ENCODE data around the gene LSM3. TPM values are rescaled to one million over a fixed set of nuclear protein-coding genes. Genes with fewer than 3 reads are reported as not detected.

Gene LSM3
- total RNA-seq, 1 donor from 2014 or later, result 8.6 TPM

DNA sequence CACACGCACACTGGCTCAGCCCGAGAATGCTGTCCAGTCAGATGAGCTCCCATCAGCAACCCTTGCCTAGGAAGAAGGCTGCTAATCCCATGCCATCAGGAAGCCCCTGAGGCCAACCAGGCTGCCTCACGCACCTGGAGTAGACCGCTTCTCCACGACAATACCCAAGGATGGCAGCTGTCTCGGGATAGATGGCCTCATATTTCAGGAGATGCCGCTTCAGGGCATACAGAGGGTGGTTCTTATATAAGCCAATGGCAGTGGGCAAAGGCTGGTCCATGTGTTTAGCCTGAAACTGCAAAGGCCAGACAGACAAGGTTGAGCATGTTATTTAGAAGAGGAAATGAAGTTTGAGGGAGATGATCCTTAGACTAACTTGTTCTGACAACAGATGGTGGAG is 22.4 kb upstream of the LSM3 start:
- DNase-seq (ENCODE audit: extremely low read depth, low read depth, low spot score), result no peak

DNA sequence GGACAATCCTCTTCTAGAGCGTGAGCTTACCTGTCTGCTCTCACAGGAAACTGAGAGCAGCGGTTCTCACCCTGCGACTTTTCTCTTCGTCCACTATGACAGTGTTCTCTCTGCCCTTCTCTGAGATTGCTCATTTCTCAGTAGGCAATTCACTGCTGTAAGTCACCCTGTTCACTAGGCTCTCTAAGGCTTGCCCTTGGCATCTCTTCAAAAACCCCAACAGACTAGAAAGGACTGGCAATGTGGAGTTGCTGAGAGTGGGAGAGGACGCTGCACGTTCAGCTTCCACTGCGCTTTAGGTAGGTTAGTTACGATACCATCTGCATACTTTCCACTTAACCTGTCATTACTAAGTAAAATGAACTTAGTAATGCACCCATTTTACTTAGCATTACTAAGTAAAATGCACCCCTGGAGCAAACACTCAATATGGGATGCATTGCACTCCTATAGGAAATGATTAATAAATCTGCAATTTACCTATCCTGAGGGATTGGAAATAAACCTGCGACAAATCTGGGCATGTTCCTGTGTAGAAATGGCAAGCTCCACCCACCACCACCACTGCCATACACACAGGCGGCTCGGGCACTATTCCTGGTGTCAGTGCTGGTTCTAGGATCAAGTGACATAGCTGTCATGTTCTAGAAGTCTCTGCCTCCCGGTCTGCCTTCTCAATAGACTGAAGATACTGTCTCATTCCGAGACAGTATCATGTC is 21.6 kb upstream of the LSM3 start:
- DNase-seq (ENCODE audit: extremely low read depth, low read depth, low spot score), result no peak

DNA sequence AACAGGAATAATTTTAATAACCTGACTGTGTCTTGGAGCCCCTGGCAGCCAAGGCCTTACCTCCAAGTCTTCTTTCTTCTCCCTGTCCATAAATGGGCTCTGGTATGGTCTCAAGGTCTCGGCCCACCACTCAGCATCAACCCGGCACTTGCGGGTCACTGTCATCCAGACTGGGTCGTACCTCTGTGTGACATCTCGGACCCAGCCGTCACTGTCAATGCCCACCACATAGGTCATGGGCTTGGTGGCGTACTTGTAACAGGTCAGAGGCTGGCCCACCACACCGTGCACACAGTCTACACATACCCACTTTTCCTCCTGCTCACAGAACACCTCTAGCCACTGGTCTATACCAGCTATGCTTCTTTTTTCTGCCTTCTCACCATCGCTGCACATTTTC is 20.7 kb upstream of the LSM3 start:
- no peak for DNase-seq (ENCODE audit: extremely low read depth, low read depth, low spot score)

GRCh38 chr3:14158370-14158769 is 20.2 kb upstream of the LSM3 start:
- no peak for DNase-seq (ENCODE audit: extremely low read depth, low read depth, low spot score)

GRCh38 chr3:14159426-14159825 is 19.2 kb upstream of the LSM3 start:
- no peak for DNase-seq (ENCODE audit: extremely low read depth, low read depth, low spot score)

GRCh38 chr3:14161282-14161681 is 17.3 kb upstream of the LSM3 start:
- no peak for DNase-seq (ENCODE audit: extremely low read depth, low read depth, low spot score)

DNA sequence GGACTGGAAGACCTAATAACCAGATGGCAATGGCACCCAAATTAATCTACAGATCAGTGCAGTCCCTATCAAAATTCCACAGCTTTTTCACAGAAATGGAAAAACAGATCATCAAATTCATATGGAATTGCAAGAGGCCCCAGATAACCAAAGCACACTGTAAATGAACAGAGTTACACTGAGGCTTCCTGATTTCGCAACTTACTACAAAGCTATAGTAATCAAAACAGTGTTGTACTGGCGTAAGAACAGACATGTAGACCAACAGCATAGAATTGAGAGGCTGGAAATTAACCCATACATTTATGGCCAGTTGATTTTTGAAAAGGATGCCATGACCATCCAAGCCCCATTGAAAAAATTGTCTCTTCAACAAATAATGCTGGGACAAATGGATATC is 16.4 kb upstream of the LSM3 start:
- no peak for DNase-seq (ENCODE audit: extremely low read depth, low read depth, low spot score)

DNA sequence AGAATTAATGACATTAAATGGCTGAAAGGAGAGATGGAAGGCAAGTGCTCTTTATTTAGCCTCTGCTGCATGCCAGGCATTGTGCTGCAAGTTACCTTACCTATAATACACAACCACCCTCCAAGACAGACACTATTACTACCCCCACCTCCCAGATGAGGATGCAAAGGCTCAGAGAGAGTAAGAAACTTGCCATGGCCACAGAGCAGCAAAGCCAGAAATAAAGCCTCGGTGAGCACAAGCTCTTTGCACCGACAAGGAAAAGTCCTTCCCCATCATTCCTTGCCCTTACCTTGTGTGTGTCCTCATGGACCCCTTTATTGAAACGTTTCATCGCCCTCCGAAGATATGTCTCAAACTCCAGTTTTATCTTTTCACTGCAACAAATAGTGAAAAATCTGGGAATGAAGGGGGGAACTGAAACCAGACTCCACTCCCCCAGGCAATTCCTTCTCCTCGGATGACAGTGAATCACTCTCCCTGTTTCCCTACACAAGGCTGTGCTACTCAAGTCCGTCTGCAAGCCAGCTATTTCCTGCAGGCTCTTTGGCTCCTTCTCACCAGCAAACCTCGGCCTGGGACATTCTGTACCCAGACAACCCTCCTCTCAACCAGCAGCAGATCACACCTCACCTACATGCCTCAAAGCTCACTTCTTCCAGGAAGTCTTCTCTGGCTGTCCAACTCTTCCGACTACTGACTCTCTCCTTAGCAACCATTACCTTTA is 11.6 kb upstream of the LSM3 start:
- DNase-seq (ENCODE audit: extremely low read depth, low read depth, low spot score), result no peak

DNA sequence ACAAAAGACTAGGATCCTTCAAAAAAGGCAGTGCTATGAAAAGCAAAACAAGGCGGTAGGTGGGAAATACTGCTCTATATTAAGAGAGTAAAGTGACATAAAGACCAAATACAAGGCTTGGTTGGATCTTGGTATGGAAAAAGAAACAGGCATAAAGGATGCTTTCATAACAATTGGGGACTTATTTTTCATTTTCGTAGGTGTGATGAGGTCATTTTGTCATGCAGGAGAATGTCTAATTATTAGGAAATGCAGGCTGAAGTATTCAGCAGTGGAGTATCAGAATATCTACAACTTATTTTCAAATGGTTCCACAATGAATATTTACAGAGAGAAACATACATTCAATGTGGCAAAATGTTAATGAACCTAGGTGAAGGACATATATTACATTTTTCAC is 9.2 kb upstream of the LSM3 start:
- no peak for DNase-seq (ENCODE audit: extremely low read depth, low read depth, low spot score)

- DNase-seq (ENCODE audit: extremely low read depth, low read depth, low spot score), result no peak
Observed at GRCh38 chr3:14169871-14170270, 8.7 kb upstream of the LSM3 start.

GRCh38 chr3:14170531-14171159 is 8.0 kb upstream of the LSM3 start:
- DNase-seq (ENCODE audit: extremely low read depth, low read depth, low spot score), result no peak

DNA sequence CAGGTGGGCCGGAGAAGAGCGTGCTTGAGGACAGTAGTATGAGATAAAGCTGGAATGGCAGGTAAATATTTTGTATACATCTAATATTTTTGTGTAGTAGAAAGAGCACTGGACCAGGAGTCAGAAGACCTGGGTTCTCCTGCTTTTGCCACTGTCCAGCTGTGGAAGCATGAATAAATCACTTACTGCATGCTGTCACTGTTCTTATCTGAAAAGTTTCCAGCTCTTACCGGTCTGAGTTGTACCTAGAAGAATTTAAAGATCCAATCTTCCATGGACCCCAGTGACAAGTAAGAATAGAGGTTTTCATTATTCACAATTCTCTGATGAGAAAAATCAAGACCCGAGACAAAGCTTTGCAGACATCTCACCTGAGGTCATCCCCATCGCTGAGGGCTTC is 6.1 kb upstream of the LSM3 start:
- no peak for DNase-seq (ENCODE audit: extremely low read depth, low read depth, low spot score)

GRCh38 chr3:14174483-14174882 is 4.1 kb upstream of the LSM3 start:
- DNase-seq (ENCODE audit: extremely low read depth, low read depth, low spot score), result no peak

- DNase-seq (ENCODE audit: extremely low read depth, low read depth, low spot score), result no peak
Observed at GRCh38 chr3:14175383-14176037, 3.1 kb upstream of the LSM3 start.

DNA sequence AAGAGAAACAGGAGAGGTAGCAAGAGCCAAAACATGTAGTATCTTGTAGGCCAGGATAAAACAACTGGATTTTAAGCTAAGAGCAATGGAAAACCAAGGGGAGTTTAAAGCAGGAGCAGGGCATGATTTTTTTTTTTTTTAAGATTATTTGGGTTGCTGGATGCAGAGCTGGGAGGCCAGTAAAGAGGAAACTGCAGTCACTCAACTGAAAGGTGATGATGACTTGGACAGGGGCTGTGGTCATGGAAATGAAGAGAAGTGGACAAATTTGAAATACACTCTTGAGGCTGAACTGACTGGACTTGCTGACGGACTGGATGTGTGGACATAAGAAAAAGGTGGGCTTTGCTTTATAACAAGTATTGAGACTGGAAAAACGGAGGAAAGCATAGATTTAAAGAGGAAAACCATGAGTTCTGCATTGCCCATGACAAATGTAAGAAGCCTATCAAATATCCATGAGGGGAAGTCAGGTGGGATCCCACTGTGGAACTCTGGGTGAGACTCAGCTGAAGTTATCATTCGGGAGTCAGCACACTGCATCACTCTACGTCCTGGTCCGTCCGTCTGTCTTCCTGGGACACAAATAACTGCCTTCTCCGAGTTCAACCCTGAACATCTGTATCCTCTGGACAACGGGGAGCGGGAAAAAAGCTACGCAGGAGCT is 904 bp upstream of the LSM3 start:
- DNase-seq (ENCODE audit: extremely low read depth, low read depth, low spot score), result no peak

DNA sequence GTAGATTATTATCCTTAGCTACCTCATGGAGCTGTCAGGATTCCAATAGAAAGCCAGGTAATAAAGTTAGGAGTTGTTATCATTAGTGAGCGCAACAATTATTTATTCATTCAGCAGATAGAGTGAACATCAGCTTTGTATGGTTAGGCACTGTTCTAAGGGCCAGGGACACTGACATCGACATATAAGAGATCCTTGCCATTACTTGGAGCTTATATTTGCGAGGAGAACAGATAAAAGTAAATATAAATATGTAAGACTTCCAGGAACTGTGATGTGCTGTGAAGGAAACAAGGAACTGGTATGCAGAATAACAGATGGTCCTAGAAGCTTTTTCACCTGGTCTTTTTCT is 473 bp downstream of the LSM3 start:
- DNase-seq (ENCODE audit: extremely low read depth, low read depth, low spot score), result no peak

DNA sequence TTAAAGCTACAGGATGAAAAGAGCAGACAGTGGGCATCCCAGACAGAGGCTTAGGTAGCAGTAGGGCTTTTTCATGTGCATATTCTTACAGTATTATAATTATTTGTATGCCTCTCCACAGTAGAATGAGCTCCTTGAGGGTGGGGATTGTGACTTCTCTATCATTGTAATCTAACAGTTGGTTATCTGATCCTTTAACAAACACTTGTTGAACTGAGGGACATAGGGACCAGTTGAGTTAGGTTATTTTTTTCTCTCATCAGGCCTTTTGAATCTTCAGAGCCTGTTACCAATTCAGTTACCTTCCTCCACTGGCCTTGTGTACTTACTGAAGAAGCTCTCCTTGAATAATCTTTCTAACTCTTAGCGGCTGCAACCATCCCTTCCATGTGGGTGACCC is 1.2 kb downstream of the LSM3 start:
- no peak for DNase-seq (ENCODE audit: extremely low read depth, low read depth, low spot score)

DNA sequence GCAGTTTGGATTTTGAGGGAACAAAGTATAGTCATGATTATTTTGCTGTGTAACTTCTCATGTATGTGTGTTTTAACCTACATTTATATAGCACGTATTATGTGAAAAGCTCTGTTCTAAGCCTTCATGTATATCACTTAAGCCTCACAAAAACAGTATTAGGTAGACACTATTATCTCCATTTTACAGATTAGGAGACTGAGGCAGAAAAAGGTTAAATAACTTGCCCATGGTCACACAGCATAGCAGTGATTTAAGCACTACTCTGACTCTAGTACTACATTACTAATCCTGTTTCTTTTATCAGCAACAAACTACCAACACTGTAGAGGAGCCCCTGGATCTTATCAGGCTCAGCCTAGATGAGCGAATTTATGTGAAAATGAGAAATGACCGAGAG is 2.6 kb downstream of the LSM3 start:
- DNase-seq (ENCODE audit: extremely low read depth, low read depth, low spot score), result no peak

- DNase-seq (ENCODE audit: extremely low read depth, low read depth, low spot score), result no peak
Observed at GRCh38 chr3:14183015-14183577, 4.5 kb downstream of the LSM3 start.

GRCh38 chr3:14186854-14187458 is 8.3 kb downstream of the LSM3 start:
- DNase-seq (ENCODE audit: extremely low read depth, low read depth, low spot score), result no peak

All from glomerular endothelial cell (primary cell).